ENCODE results near the gene AGRP.
A peak's percentile ranks its signal among the peaks of the same experiment; 100 is the strongest.

AGRP gene

DNA sequence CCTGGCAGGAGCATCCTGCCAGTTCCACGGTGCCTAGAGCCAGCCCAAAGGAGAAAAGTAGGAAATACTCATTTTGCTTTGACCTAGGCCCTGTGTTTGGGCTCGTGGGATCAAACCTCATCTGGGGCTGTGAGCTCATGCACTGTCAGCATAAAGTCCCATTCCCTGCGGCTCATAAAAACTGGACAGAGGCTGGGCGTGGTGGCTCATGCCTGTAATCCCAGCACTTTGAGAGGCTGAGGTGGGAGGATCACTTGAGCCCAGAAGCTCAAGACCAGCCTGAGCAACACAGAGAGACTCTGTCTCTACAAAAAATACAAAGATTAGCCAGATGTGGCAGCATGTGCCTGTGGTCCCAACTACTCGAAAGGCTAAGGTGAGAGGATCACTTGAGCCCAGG is 20.3 kb downstream of the AGRP start:
- no peak for DNase-seq

GRCh38 chr16:67462279-67462655 is 21.1 kb downstream of the AGRP start:
- DNase-seq = no peak

- no peak for DNase-seq
Observed at GRCh38 chr16:67461600-67462278, 21.6 kb downstream of the AGRP start.

DNA sequence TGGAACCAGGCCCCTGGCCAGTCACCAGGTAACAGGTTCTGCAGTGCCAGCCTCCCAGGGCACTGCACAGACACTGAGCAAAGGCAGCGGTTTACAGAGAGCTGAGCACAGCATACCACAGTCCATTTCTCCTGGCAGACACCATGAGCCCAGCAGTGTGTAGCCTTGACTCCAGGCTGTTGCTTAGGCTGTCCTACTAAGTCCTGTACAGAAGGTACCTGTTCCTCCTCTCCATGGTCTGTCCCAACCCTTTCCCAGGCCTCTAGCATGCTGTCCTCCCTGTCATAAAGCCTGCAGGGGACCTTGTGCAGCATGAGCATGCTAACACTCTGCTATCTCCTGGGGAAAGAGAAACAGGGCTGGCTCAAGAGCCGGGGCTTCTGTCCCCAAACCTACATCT is 22.4 kb downstream of the AGRP start:
- DNase-seq = no peak

DNA sequence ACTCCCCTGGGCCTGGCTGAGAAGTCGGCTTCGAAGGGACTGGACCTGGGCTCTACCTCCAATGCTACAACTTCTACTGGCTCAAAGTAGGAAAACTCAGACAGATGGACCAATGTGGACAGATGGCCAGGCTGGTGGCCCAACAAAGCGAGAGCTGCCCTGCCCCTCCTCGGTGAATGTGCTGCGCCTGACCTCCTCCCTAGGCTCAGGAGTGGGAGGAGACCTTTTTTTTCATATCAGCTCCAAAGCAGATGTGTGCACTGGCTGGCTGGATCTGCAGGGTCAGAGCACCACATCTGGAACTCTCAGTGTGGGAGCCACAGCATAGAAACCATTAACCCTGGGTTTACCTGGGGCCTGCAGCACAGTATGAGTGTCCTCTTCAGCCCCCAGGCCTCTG is 23.2 kb downstream of the AGRP start:
- DNase-seq = no peak

DNA sequence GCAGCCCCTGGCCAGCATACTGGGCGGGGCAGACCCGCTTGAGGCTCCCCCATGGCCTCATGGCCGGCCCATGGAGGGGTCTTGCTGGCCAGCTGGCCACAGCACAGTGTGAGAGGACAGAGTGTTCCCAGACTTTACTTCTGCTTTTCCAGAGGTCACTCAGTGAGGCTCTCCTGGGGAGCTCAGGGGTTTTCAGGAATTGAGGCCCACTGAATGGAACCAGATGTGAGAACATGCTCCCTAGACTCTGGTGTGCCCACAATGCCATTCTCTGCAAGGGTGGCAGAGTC is 23.5 kb downstream of the AGRP start:
- DNase-seq = no peak

DNA sequence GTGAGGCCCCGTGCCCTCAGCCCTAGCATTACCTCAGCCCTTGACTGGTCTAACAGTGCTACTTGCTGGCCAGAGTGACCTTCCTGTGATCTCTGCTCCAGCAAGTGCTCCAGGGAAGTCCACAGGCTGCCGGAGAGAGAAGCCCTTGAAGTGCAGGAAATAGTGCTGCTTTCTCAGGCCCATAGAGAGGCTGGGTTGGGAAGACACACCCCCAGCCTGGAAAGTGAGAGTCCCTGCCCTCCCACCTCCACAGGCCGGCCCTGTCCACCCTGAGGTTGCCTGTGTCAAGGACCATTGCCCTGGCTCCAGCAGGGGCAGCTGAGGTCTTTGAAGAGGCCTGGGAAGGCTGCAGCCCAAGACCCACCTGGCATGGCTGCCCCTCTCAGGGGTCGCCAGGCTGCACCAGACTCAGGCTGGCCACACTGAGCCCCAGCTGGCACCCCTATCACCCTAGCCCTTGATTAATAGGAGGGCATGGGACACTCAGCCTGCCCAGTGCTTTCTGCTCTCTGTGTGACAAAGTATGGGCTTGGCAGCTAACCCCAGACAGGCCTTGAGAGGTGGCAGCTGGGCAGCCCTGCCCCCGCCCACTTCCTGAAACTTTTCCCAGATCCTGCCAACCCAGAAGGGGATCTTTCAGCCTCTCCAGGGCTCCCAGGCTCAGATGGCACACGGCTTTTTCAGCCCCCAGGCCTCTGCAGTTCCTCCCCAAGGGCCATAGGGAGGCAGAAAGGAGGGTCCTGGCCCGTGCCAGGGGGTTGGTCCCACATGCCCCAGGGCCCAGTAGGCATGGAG is 24.1 kb downstream of the AGRP start:
- DNase-seq = no peak

DNA sequence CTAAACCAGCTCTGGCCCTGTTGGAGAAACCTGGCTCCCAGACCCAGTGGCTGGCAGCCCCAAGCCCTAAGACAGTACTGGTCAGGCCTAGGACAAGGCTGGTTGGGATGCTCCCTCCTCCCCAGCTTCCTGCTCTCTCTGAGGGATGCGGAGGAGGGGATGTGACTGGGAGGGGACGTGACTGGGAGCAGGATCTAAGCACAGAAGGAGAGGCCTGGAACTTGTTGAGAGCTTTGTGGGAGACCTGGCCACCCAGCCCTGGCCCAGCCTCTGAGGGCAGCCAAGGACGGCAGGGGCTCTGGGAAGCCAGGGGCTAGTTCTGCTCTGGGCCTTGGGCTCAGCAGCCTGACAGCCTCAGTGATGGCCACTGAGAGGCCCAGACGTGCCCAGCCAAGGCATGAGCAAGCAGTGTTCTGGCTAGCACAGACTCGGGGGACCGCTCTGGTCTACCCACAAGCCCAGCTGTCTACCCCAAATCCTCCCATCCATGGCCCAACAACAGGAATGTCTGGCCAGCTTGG is 25.2 kb downstream of the AGRP start:
- DNase-seq = no peak

GRCh38 chr16:67457611-67458010 is 25.7 kb downstream of the AGRP start:
- DNase-seq = no peak

DNA sequence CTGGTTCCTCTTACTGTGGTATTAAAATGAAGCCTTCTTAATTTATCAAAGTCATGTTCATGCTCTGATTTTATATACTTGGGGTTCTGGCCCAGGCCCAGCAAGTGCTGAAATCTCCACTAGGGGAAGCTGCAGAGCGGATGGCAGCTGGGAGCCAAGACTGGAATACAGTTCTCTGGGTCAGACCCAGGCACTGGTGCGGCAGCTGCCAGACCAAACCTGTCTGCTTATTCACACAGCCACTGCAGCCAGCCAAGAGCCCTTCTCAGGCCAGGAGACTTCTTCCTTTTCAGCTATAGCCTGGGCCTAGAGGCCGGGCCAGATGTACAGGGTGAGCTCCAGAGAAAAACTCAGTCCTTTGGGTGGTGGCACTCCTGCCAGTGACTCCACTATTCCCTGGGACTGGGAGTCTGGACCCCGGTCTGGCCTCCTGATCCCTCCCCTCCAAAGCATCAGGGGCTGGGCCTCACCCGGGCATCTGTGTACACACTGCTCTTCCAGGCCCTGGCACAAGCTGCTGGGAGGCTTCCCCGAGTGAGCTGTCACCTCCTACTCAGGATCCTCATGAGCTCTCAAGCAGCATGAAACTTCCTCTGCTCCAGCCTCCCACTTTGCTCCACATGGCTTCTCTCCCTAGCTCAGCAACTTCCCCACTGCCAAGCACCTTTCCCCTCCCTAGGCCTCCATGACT is 26.8 kb downstream of the AGRP start:
- DNase-seq = no peak

DNA sequence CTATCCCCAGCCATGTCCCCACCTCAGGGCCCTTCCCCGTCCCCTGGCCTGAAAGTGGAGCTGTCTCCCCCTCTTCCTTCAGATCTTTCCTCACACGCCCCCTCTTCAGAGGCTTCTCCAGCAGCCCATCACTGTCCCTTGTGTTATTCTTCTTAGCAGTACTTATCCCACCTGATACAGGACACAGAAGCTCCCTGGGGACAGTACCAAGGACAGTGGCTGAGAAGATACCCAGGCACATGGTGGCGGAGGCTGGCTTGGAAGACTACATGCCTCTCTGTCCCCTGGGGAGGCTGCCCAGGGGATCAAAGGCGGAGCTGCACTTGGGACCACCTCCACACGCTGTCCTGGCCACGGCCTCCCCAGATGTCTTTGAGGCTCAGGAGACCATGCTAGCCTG is 28.5 kb downstream of the AGRP start:
- no peak for DNase-seq

GRCh38 chr16:67454104-67454503 is 29.2 kb downstream of the AGRP start:
- DNase-seq = no peak

- no peak for DNase-seq
Observed at GRCh38 chr16:67451704-67452435, 31.5 kb downstream of the AGRP start.

DNA sequence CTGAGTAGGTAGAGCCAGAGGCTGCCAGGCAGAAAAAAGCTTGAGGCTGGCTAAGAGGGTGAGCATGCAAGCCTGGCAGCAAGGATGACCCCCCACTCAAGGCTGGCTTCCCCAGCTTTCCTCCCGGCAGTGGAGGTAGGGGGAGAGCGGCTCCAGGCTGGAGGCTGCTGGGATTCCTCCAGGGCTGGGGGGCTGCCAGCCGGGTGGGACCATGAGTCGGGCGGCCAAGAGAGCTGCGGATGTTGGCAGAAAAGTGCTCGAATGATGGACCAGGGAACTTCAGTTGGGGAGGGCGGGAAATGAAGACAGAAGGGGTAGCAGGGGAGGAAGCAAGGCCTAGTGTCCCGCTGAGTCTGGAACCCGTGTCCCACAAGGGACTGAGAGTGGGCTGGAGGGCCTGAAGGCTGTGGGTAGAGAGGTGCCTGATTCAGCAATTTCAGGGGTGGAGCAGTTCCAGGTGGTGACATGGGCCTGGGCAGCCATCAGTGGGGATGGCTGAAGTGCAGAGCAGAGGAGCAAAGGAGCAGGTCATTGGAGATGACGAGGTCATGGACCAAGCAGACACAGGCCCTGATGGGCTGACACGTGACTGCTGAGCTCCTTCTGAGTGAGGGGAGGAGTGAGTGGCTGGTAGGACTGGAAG is 32.2 kb downstream of the AGRP start:
- no peak for DNase-seq

DNA sequence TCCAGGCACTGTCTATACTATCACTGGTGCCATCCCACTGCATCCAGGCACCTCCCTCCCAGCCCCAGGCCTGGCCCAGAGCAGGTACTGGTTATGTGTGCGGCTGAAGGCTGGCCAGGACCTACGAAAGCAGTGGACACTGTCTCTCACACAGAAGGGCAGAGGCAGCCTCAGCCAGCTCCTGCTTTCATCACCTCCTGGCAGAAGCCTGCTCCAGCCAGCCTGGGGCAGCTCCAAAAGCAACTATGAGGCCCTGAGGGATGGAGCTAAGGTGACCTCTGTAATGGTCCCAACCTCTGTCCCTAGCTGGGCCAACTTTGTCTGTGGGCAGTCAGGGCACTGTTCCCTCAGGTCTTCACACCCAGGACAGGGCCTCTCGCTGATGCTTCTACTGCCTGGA is 33.6 kb downstream of the AGRP start:
- no peak for DNase-seq

DNA sequence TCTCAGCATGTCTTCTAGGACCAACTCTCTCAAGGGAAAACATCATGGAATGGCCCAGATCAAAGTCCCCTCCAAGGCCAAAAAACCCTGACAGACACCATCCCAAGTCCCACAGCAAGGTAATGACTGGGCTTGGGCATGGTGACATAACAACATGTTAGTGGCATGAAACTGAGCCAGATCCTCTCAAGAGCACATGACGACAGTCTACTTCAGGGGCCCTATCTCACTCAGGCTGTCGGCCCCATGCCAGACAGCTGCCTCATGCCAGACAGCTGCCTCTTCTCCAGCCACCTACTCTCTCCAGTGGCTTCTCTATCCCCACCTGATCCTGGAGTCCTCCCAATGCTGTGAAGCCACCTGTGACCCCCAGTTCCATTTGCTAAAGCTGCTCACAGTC is 34.0 kb downstream of the AGRP start:
- DNase-seq = peak; percentile 66

DNA sequence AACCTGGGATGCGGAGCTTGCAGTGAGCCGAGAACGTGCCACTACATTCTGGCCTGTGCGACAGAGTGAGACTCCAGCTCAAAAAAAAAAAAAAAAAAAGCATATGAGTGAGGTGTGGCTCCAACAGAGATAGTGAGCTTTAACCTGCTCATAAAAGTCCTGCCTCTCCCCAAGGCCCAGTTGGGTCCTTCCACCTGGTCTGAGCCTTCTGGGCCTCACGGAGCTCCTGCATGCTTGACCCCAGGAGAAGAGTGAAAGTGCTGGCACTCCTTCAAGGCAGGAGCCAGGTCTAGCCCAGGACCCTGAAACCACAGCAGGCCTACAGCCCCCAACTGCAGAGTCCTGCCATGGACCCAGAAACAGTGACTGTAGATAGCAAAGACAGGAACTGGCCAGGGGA is 34.8 kb downstream of the AGRP start:
- DNase-seq = no peak

- DNase-seq = no peak
Observed at GRCh38 chr16:67447508-67448076, 35.8 kb downstream of the AGRP start.

- DNase-seq = no peak
Observed at GRCh38 chr16:67446968-67447507, 36.3 kb downstream of the AGRP start.

- DNase-seq = no peak
Observed at GRCh38 chr16:67445913-67446907, 37.1 kb downstream of the AGRP start.

- no peak for DNase-seq
Observed at GRCh38 chr16:67445441-67445912, 37.9 kb downstream of the AGRP start.

Data from NCI-H1092 (cell line).